Caco-2 (cell line): ENCODE data around the gene TENM4. TPM values are rescaled to one million over a fixed set of nuclear protein-coding genes. Genes with fewer than 3 reads are reported as not detected.

Experiments
- BruUV-seq: library from RNA; stranded (reverse); fragments of 400-500 nt; replicated peaks from 2 replicates; lab custom pipeline; 2021; lab: Mats Ljungman, UMichigan
- CTCF ChIA-PET: fragments of 300-600 bp; sonication (Branson Sonifier 250); formaldehyde crosslinking; loops from one replicate; lab custom pipeline; 2022; ENCODE audit warnings: antibody characterized with exemption; lab: Charles Lee
- POLR2A ChIA-PET: fragments of 300-600 bp; sonication (Branson Sonifier 250); formaldehyde crosslinking; loops from one replicate; lab custom pipeline; 2022; ENCODE audit warnings: antibody characterized with exemption; lab: Charles Lee
- DNase-seq, 2 experiments: peaks; one replicate each; pipeline versions ENCODE4 v3.0.0 to v3.0.0-alpha.2; 2020 to 2022
- H3K27me3 ChIP-seq: replicated peaks from 2 replicates; pipeline ENCODE4 v1.6.0; 2011; ENCODE audit warnings: low read length; ENCODE audit not compliant: control insufficient read depth, insufficient read depth
- H3K36me3 ChIP-seq: 2 replicates; pipeline ENCODE4 v1.5.1; 2011; ENCODE audit warnings: low read length; ENCODE audit not compliant: control insufficient read depth, insufficient read depth
- H3K4me1 ChIP-seq: fragments of 250-450 bp; sonication (Bioruptor Pico); 2 replicates; pipeline ENCODE4 v1.5.1; 2020; ENCODE audit warnings: mild to moderate bottlenecking
- H3K4me3 ChIP-seq: 2 replicates; pipeline ENCODE4 v1.5.1; 2011; ENCODE audit warnings: low read depth, mild to moderate bottlenecking, control low read depth, low read length
- H3K9me3 ChIP-seq: fragments of 250-450 bp; sonication (Bioruptor Pico); 2 replicates; pipeline ENCODE4 v1.5.1; 2020; ENCODE audit warnings: mild to moderate bottlenecking, moderate library complexity
- H3K27ac Mint-ChIP-seq: one replicate; pipeline ENCODE4 v1.8.0; 2022; ENCODE audit warnings: mixed read lengths; ENCODE audit not compliant: unreplicated experiment
- H3K27me3 Mint-ChIP-seq: one replicate; pipeline ENCODE4 v1.8.0; 2022; ENCODE audit warnings: mixed read lengths; ENCODE audit not compliant: insufficient read depth, unreplicated experiment
- H3K36me3 Mint-ChIP-seq: one replicate; pipeline ENCODE4 v1.8.0; 2022; ENCODE audit warnings: mild to moderate bottlenecking, mixed read lengths; ENCODE audit not compliant: insufficient read depth, unreplicated experiment
- H3K4me1 Mint-ChIP-seq: one replicate; pipeline ENCODE4 v1.8.0; 2022; ENCODE audit warnings: low read depth, mixed read lengths; ENCODE audit not compliant: unreplicated experiment
- H3K4me3 Mint-ChIP-seq: one replicate; pipeline ENCODE4 v1.8.0; 2022; ENCODE audit warnings: mild to moderate bottlenecking, moderate library complexity, mixed read lengths; ENCODE audit not compliant: unreplicated experiment
- H3K9me3 Mint-ChIP-seq: one replicate; pipeline ENCODE4 v1.8.0; 2022; ENCODE audit warnings: mixed read lengths; ENCODE audit not compliant: unreplicated experiment
- intact Hi-C: fragments of 100-400 bp; cut with micrococcal nuclease; formaldehyde crosslinking; loops from one replicate; pipeline ENCODE4 v1.10.0; 2022; ENCODE audit not compliant: unreplicated experiment
- total RNA-seq: library from RNA; stranded (reverse); gene quantifications from 2 replicates; pipeline ENCODE4 v1.2.3, GENCODE V29; 2022
- TF ChIP-seq, protein P1 (sequence below), 2 experiments: fragments of 200-600 bp in 1 of 2; IDR thresholded peaks; 1 replicate in 1 of 2; 2 replicates in 1 of 2; pipeline versions ENCODE4 v1.5.1 to v1.8.0; 2011 to 2022; ENCODE audit warnings: antibody characterized with exemption in 1 of 2, control low read depth in 1 of 2, inconsistent platforms in 1 of 2, low read depth in 1 of 2, low read length in 1 of 2, mild to moderate bottlenecking in 1 of 2, moderate library complexity in 1 of 2; ENCODE audit not compliant: insufficient read depth in 1 of 2, severe bottlenecking in 1 of 2, unreplicated experiment in 1 of 2

TENM4 gene
- total RNA-seq, 1 experiment from 2014 or later = 1.1 TPM

- Histone ChIP-seq H3K4me3 (no peak overlapping the region), H3K9me3 (no peaks in the 10 kb centered on the region), H3K4me1 (no peaks in the 10 kb centered on the region), H3K36me3 (no peaks in the 10 kb centered on the region), H3K27me3 (peaks cover 1% of the 10 kb centered on the region; the same call in 1 of the 2 replicates)
- TF ChIP-seq, protein P1, sequence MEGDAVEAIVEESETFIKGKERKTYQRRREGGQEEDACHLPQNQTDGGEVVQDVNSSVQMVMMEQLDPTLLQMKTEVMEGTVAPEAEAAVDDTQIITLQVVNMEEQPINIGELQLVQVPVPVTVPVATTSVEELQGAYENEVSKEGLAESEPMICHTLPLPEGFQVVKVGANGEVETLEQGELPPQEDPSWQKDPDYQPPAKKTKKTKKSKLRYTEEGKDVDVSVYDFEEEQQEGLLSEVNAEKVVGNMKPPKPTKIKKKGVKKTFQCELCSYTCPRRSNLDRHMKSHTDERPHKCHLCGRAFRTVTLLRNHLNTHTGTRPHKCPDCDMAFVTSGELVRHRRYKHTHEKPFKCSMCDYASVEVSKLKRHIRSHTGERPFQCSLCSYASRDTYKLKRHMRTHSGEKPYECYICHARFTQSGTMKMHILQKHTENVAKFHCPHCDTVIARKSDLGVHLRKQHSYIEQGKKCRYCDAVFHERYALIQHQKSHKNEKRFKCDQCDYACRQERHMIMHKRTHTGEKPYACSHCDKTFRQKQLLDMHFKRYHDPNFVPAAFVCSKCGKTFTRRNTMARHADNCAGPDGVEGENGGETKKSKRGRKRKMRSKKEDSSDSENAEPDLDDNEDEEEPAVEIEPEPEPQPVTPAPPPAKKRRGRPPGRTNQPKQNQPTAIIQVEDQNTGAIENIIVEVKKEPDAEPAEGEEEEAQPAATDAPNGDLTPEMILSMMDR (IDR thresholded peaks at IDR 0.05; ENCODE audit: insufficient read depth in 1 of 2, low read depth in 1 of 2, low read length in 1 of 2, severe bottlenecking in 1 of 2, unreplicated experiment in 1 of 2) = no peak
- Mint-ChIP-seq H3K4me3 (no peak overlapping the region), H3K27me3 (peaks cover 28% of the 10 kb centered on the region), H3K9me3 (no peaks in the 10 kb centered on the region), H3K36me3 (no peaks in the 10 kb centered on the region), H3K27ac (no peak overlapping the region), H3K4me1 (no peaks in the 10 kb centered on the region)
- BruUV-seq = no TSS peak
- intact Hi-C loops = no loop called here
- no peak for DNase-seq
- ChIA-PET POLR2A (no interaction called here), CTCF (no interaction called here)
These were observed 98.1 kb downstream of the TENM4 start for GRCh38 chr11:79342686-79343085.

DNA sequence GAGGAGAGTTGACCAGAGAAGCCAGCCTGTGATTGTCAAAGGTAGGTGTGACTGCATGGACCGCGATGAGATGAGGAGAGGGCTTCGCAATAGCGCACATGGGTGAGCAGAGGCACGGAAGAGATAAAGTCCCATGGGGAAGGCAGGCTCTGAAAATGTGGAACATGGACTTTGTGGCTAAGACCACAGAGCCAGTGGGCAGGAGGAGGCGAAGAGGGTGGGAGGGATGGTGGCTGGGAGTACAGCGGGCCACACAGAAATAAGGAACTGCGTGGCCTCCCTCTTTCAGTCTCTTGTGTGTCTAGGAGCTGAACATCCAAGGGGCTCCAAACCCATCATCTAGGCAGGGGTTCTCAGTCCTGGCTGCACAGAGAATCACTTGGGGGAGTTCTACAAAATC, 98.6 kb downstream of the TENM4 start:
- Mint-ChIP-seq H3K27ac (no peak overlapping the region), H3K4me3 (no peak overlapping the region), H3K4me1 (no peaks in the 10 kb centered on the region), H3K27me3 (peaks cover 28% of the 10 kb centered on the region), H3K36me3 (no peaks in the 10 kb centered on the region), H3K9me3 (no peaks in the 10 kb centered on the region)
- no peak for DNase-seq
- BruUV-seq = no TSS peak
- no peaks in the 10 kb centered on the region for H3K9me3 ChIP-seq
- TF ChIP-seq, protein P1 (IDR thresholded peaks at IDR 0.05; ENCODE audit: insufficient read depth in 1 of 2, low read depth in 1 of 2, low read length in 1 of 2, severe bottlenecking in 1 of 2, unreplicated experiment in 1 of 2) = no peak
- H3K27me3 ChIP-seq = peaks cover 1% of the 10 kb centered on the region; the same call in 1 of the 2 replicates
- intact Hi-C loops = no loop called here
- CTCF ChIA-PET = no interaction called here
- POLR2A ChIA-PET = no interaction called here
- no peaks in the 10 kb centered on the region for H3K36me3 ChIP-seq
- H3K4me3 ChIP-seq = no peak overlapping the region
- no peaks in the 10 kb centered on the region for H3K4me1 ChIP-seq

DNA sequence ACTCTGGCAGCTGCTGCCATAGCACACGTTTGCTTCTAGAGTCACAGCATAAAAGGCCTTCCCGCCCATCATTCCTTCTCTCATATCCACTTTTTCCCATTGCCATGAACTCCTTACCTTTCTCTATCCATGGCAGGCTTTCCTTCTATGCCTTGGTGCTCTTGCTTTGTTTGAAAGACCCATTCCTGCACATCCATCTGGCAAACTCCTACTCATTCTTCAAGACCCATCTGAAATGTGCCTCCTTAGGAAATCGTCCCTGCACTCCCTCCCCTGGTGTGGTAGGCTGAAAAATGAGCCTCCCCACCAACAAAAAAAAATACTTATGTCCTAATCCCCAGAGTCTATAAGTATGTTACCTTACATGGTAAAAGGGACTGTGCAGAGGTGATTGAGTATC, 100.3 kb downstream of the TENM4 start:
- Histone ChIP-seq H3K4me1 (no peaks in the 10 kb centered on the region), H3K27me3 (peaks cover 1% of the 10 kb centered on the region; the same call in 1 of the 2 replicates), H3K9me3 (no peaks in the 10 kb centered on the region), H3K4me3 (no peak overlapping the region), H3K36me3 (no peaks in the 10 kb centered on the region)
- Mint-ChIP-seq H3K36me3 (no peaks in the 10 kb centered on the region), H3K9me3 (no peaks in the 10 kb centered on the region), H3K4me3 (no peak overlapping the region), H3K27ac (no peak overlapping the region), H3K4me1 (no peaks in the 10 kb centered on the region), H3K27me3 (peaks cover 21% of the 10 kb centered on the region)
- intact Hi-C loops = no loop called here
- DNase-seq = no peak
- TF ChIP-seq, protein P1 (IDR thresholded peaks at IDR 0.05; ENCODE audit: insufficient read depth in 1 of 2, low read depth in 1 of 2, low read length in 1 of 2, severe bottlenecking in 1 of 2, unreplicated experiment in 1 of 2) = no peak
- ChIA-PET CTCF (no interaction called here), POLR2A (no interaction called here)
- BruUV-seq = no TSS peak
